Measurements from ENCODE around the gene PRKN.
"Not testable (repeated sequence)": the region's sequence is repeated elsewhere in the genome, so short reads cannot be mapped to it uniquely, and the experiment has no call there.

Gene PRKN

DNA sequence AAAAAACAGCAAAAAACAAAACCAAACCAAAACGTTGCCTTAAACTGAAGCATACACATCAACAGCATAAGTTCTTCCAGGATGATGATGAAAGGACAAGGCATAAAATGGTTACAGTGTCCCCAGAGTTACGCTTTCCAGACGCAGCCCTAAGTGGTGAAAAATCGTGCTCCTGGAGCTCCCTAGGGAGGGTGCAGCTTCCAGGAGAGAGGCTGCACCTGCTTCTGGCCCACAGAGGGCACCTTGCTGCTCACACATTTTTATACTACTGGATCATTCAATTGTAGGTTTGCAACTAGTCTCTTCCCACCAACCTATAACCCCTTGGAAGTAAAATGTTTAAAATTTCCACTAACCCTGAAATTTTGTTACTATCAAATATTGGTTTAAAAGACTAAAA, 115.0 kb downstream of the PRKN start:
- no peak for DNase-seq

DNA sequence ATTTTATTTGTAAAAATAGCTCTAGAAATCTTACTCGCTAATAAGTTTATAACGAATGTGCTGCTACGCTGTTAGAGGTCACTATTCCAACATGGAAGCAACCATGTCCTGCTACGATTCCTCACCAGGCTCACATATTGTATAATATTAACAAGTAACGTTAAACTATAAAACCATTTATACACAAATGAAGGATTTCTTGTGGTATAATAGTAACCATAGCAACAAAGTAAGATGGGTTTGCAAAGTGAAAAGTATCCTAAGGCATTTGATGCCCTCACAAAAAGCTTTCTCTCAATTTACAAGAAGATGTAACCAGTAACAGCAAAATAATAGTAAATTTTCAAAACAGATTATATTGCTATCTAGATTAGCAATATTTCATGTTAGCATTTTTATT, 117.2 kb downstream of the PRKN start:
- DNase-seq, result no peak

GRCh38 chr6:162605881-162606280, 121.7 kb downstream of the PRKN start:
- no peak for DNase-seq

DNA sequence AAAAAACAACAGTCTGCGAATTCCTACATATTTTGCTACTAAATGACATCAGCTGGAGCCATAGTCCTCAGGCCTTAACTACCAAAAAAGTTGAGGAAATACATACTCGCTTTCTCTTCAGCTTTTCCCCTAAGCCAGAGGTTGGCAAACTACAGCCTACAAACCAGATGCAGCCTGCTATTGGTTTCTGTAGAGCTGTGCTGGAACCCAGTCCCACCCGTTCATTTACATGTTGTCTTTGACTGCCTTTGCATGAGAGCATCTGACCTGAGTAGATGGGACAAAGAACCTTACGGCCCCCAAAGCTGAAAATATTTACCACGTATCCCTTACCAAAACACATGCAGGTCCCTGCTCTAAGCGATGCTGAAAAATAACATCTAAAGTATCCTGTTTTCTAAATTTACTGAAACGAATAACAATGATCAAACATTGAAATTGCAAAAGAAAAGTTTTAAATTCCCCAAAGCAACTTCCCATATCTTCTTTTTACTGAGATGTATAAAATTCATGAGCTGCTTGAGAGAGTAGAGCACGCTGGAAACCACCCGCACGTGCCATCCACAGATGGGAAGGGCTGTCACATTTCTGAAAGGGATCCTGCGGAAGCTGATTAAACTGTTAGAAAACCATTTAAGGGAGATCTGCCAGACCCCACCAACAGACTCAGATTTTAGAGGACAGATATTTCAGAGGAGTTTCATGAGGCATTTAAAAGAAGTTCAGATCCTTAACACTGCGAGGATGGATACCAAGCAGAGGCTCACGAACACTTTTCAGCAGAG, 124.1 kb downstream of the PRKN start:
- DNase-seq, result no peak

GRCh38 chr6:162602759-162603158, 124.8 kb downstream of the PRKN start:
- no peak for DNase-seq

GRCh38 chr6:162596676-162597075, 130.9 kb downstream of the PRKN start:
- DNase-seq, result no peak

- DNase-seq, result no peak
Measured at GRCh38 chr6:162591517-162591916, 136.0 kb downstream of the PRKN start.

- no peak for DNase-seq
Measured at GRCh38 chr6:162581988-162582780, 145.4 kb downstream of the PRKN start.

DNA sequence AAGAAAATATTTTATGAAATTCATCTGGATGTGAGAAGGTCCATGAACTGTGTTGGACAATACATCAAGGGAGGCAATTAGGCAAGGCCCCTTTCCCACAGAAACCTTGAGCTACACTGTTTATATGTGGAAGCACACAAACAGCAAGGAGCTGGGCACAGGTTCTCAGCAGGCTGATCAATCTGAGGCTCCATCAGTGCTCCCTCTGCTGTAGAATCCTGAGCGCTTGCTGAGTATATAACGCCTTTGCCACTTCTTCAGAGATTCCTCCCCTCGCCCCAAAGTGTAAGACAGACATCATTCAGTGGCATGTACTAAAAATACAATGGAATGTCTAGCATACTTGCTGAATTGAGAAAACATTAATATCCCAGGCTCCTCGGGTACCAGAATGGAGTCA, 146.9 kb downstream of the PRKN start:
- no peak for DNase-seq

DNA sequence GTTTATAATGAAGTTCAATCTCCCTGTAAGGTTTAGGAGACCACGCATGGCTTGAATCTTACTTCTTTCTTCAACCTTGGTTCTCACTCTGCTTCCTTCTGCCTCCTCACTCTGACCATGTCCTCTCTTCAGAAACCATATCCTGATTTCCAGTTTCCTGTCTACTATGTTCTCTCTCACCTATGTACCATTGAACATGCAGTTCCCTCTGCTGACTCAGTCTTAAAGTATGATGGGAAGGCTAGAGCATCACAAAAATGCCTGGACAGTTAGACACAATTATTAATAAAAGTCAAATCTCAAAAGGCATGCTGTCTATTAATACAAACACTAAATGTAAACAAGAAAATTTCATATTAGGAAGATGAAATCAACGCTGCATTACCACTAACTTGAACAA, 151.6 kb downstream of the PRKN start:
- DNase-seq, result no peak

GRCh38 chr6:162572240-162572639, 155.3 kb downstream of the PRKN start:
- no peak for DNase-seq

DNA sequence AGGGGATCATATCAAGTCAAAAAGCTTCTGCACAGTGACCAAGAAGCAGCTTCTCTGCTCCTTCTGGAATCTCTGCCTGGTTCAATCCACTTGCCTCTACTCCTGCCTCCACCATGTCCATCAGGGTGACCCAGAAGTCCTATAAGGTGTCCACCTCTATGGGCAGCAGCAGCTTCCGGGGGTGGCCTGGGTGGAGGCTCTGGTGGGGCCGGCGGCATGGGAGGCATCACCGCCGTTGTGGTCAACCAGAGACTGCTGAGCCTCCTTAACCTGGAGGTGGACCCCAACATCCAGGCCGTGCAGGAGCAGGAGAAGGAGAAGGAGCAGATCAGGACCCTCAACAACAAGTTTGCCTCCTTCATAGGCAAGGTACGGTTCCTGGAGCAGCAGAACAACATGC, 159.3 kb downstream of the PRKN start:
- DNase-seq, result no peak

- DNase-seq, result no peak
Measured at GRCh38 chr6:162562041-162562440, 165.5 kb downstream of the PRKN start.

GRCh38 chr6:162560891-162561290, 166.7 kb downstream of the PRKN start:
- DNase-seq, result no peak

GRCh38 chr6:162554531-162554930, 173.0 kb downstream of the PRKN start:
- DNase-seq, result no peak

GRCh38 chr6:162546905-162547304, 180.7 kb downstream of the PRKN start:
- DNase-seq, result no peak

GRCh38 chr6:162543221-162543620, 184.3 kb downstream of the PRKN start:
- no peak for DNase-seq

- DNase-seq, result no peak
Measured at GRCh38 chr6:162541019-162541601, 186.5 kb downstream of the PRKN start.

GRCh38 chr6:162539321-162539720, 188.2 kb downstream of the PRKN start:
- no peak for DNase-seq

DNA sequence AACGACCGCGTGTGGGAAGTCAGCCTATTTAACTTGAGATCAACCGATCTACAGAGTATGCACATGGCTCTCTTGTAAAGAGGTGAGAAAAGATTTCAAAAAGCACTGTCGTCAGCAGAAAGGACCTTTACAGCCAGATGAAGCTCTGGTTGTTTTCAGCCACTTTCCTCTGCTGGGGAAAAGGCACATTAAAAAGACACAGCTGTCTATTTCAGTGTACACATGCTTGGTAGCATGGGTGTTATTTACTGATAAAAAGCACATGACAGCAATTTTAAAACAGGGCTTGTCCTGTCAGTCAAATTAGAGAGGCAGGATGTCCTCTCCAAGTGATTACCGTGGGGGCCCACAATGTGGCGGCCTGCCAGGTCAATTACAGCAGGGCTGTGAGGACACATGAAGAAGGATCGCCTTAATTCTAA, 188.9 kb downstream of the PRKN start:
- peak; percentile 19 for DNase-seq

DNA sequence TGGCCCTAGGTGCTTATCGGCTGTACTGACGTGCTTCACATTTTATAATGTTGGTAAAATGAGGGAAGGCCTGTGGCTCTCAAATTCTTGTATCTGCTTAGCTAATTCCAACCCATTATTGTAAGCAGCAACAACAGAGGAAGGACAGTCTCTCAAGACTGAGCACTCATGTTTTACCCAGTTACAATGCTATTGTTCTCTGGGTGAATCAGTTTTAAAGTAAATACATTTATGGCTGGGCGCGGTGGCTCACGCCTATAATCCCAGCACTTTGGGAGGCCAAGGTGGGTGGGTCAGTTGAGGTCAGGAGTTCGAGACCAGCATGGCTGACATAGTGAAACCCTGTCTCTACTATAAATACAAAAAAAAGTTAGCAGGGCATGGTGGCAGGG, 194.6 kb downstream of the PRKN start:
- no peak for DNase-seq

DNA sequence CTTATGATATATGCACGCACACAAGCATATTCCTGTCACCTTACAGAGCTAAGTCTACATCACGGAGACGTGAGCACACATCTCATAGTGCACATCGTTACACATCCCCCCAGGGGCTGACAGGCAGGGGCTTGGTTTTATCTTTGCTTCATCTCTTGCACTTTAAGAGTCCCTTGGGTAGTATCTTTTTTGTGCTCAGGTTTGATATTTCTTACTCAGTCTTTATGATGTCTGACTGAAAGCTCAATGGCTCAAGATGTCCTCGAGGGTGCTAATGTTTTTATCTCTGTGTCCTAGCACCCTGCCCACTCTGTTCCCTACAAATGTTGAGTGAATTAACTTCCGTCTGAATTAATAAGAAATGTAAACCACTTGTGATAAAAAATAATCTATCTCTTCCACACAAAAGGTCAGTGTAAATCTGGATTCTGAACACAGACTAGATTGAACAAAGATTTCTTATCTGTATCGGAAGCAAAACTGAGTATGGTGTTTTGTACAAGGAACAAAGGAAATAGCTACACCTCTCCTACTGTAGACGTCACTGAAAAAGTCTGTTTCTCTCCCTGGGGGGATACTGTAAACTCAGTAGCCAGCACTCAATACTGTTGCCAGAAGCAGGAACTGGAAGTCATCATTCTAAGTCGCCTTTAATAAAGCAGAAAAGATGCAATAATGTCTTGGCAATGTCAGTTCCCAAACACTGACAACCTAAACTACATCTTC, 195.1 kb downstream of the PRKN start:
- DNase-seq, result no peak

DNA sequence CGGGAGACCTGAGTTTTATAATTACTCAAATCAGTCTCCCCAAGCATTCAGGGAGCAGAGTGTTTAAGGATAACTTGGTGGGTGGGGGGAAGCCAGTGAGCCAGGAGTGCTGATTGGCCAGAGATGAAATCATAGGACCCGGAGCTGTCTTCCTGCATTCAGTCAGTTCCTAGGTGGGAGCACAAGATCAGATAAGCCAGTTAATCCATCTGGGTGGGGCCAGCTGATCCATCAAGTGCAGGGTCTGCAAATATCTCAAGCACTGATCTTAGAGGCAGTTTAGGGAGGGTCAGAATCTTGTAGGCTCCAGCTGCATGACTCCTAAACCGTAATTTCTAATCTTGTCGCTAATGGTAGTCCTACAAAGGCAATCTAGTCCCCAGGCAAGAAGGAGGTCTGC, 196.2 kb downstream of the PRKN start:
- DNase-seq, result not testable (repeated sequence)

Measured in RPMI8226 (cell line).